SJSA1 (cell line): ENCODE data around the gene NKAPD1. TPM values are rescaled to one million over a fixed set of nuclear protein-coding genes. Genes with fewer than 3 reads are reported as not detected.

Experiments
- total RNA-seq: library from RNA; depleted of rRNA; stranded (reverse); fragments of >200 nt; shearing (Covaris generic); gene quantifications from 2 replicates; pipeline ENCODE4 v1.2.3, GENCODE V29; 2014; rRNA removed

NKAPD1 gene
- total RNA-seq, 1 experiment from 2014 or later = 13.5 TPM

Other genes starting within 250 kb of the NKAPD1 start
- gene ALG9, start 202.7 kb upstream of the NKAPD1 start, total RNA-seq = 22.9 and 24.9 TPM in 2 replicates
- 2.5 and 3.7 TPM in 2 replicates for gene FDXACB1, start 195.1 kb upstream of the NKAPD1 start, total RNA-seq
- gene CFAP68, start 194.8 kb upstream of the NKAPD1 start, total RNA-seq = 1.7 and 8.6 TPM in 2 replicates
- gene CRYAB, start 162.5 kb upstream of the NKAPD1 start, total RNA-seq = 0.97 and 3.1 TPM in 2 replicates
- gene HSPB2, start 161.6 kb upstream of the NKAPD1 start, total RNA-seq = not detected in 2 replicates
- gene C11orf52, start 155.4 kb upstream of the NKAPD1 start, total RNA-seq = not detected in 2 replicates
- 8.4 and 10.3 TPM in 2 replicates for gene DIXDC1, start 137.0 kb upstream of the NKAPD1 start, total RNA-seq
- 18.4 and 26.6 TPM in 2 replicates for gene DLAT, start 48.9 kb upstream of the NKAPD1 start, total RNA-seq
- gene PIH1D2, start 282 bp upstream of the NKAPD1 start, total RNA-seq = 0.19 and 2.6 TPM in 2 replicates
- 36.3 and 40.8 TPM in 2 replicates for gene TIMM8B, start 12.5 kb downstream of the NKAPD1 start, total RNA-seq
- 52.2 and 92.2 TPM in 2 replicates for gene SDHD, start 12.6 kb downstream of the NKAPD1 start, total RNA-seq
- gene IL18, start 89.8 kb downstream of the NKAPD1 start, total RNA-seq = 1.2 and 2.1 TPM in 2 replicates
- gene TEX12, start 93.1 kb downstream of the NKAPD1 start, total RNA-seq = 0.16 TPM in 1 of 2 replicates, not detected in the other
- gene BCO2, start 101.2 kb downstream of the NKAPD1 start, total RNA-seq = 0.42 TPM in 1 of 2 replicates, not detected in the other
- gene PTS, start 152.1 kb downstream of the NKAPD1 start, total RNA-seq = 55.7 and 67.4 TPM in 2 replicates
- not detected in 2 replicates for gene PLET1, start 186.6 kb downstream of the NKAPD1 start, total RNA-seq